NCI-H2227 treated with DMSO at 0.1 percent for 48 hours (cell line): ENCODE measurements around the gene MMRN2.
A peak's percentile ranks its signal among the peaks of the same experiment; 100 is the strongest.
"Not testable (repeated sequence)": the region's sequence is repeated elsewhere in the genome, so short reads cannot be mapped to it uniquely, and the experiment has no call there.

Experiments
- DNase-seq: peaks from one replicate; lab custom pipeline; 2025; lab: John Stamatoyannopoulos, UW

MMRN2 gene, protein sequence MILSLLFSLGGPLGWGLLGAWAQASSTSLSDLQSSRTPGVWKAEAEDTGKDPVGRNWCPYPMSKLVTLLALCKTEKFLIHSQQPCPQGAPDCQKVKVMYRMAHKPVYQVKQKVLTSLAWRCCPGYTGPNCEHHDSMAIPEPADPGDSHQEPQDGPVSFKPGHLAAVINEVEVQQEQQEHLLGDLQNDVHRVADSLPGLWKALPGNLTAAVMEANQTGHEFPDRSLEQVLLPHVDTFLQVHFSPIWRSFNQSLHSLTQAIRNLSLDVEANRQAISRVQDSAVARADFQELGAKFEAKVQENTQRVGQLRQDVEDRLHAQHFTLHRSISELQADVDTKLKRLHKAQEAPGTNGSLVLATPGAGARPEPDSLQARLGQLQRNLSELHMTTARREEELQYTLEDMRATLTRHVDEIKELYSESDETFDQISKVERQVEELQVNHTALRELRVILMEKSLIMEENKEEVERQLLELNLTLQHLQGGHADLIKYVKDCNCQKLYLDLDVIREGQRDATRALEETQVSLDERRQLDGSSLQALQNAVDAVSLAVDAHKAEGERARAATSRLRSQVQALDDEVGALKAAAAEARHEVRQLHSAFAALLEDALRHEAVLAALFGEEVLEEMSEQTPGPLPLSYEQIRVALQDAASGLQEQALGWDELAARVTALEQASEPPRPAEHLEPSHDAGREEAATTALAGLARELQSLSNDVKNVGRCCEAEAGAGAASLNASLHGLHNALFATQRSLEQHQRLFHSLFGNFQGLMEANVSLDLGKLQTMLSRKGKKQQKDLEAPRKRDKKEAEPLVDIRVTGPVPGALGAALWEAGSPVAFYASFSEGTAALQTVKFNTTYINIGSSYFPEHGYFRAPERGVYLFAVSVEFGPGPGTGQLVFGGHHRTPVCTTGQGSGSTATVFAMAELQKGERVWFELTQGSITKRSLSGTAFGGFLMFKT

DNA sequence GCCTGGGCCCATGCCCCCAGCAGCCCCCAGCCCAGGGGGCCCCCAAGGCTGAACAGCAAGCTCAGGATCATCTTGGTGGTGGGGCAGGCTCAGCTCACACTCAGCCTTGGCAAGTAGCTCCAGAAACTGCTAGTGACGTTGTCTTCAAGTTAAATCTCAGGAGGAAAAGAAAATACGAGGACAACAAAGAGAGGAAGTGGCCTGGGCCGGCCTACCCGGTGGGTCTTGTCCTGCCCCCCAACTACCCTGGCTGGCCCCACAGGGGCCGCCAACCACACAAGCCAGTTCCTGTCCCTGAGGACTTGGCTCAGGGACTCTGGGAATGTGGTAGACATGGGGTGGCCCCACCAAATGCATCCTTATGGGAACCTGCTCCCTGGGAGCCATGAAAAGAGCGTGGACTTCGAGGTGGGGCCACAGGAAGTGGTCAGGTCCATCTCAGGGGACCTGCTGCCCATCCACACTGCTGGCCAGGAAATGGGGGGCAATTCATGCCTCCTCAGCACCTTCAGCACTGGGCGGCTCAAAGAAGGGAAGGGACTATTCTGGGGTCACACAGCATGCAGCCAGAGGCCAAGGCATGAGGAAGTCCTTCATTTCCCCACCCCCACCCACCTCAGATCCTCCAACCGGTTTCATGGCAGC, at the start of gene MMRN2:
Gene MMRN2, minus strand, starts transcription at position 145 of the 645 bp plus-strand sequence. Its CDS starts 74 bp downstream, at position 71.
- no peak for DNase-seq

DNA sequence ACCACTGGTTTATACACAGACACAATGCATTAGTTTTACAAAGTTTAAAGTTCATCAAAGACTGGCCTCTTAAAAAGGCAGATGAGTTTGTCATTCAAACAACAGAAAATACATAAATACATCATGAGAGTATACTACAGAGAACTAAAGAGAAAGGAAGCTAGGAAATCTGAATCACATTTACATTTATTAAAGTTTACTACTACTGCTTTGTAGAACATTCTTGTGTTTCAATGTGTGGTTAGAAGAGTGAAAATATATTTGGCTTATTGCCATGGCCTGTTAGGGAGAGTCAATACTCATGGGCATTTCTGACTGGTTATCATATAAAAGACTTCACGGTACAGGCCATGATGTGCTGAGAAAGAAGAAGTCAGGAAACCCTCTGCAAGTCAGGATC, 49.7 kb upstream of the MMRN2 start:
- not testable (repeated sequence) for DNase-seq

DNA sequence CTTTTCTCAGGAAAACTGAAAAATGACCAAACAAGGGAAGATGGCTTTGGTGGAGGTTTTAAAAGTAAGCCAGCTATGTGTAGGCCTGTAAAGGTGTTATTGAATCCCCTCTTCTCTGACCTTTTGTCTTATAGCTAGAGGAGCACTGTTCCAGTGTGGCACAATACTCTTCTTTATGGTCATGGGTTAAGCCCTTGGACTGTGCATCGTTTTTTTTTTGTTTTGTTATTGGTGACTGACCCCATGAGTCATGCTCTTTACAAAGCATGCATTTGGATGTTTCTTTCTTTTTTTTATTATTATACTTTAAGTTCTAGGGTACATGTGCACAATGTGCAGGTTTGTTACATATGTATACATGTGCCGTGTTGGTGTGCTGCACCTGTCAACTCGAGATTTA, 43.1 kb upstream of the MMRN2 start:
- DNase-seq = no peak

DNA sequence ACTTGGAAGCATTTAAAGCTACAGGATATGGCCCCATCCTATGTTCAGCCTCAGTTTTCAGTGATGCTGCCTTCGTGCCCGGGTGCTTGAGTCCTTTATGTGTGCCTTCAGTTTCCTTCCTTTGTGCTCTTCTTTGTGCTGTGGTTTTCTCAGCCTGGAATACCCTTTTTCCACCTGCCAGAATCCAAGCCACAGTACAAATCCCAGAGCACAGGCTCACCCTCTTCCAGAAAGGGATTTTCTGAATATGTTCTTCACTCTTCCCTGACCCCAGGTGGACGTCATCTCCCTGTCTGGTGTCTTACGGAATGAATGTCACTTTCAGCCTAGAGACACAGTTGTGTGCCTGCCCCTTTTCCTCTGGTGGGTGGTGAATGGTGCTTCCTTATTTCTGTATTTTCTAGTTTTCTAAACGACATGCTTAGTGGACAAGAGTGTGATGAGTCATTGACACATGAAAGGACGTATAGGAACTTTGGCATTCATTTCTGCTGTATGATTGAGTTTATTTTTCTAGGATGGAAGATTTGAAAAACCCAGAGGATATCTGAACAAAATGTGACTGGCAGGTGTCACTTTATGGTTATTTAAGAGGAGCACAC, 42.5 kb upstream of the MMRN2 start:
- DNase-seq = not testable (repeated sequence)

DNA sequence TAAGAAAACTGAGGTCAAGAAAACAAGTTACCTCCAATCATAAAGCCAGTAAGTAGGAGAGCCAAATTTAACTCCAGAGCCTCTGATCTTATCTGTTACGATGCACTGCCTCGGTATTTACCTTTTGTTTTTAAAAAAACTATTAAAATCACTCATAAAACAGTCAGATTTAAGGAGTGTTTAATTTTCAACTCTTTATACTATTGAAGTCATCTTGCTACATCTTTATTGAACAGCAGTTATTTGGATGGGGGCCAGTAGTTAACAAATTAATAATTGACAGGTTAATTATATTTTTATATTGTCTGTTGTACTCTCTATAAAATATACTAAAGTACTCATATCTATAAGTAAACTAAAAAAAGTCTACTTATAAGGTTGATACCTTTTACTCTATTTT, 35.5 kb upstream of the MMRN2 start:
- no peak for DNase-seq

DNA sequence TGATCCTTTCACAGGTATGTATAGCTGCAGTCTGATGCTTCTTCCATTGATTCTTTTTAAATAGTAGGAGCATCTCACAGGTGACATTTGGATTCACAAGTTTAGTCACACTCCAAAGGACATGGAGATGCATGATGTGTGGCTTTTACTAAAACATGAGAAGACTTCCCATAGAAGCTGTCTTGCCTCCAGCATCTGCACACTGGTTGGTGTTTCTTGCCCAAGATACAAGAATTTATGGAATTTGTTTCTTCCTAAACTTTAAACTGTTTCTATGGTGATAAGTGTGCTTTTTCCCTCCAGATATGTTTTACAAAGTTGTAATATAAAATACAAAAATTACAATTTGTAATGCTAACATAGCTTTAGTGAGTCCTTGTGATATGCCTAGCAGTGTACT, 35.0 kb upstream of the MMRN2 start:
- no peak for DNase-seq

DNA sequence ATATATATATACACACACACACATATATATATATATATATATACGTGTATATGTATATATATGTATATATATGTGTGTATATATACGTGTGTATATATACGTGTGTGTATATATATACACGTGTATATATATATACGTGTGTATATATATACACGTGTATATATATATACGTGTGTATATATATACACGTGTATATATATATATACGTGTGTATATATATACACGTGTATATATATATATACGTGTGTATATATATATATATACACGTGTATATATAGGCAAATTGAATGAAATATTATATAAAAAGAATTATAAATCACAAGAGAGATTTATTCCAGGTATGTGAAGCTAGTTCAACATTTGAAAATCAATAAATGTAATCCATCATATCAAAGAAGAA, 33.9 kb upstream of the MMRN2 start:
- not testable (repeated sequence) for DNase-seq

DNA sequence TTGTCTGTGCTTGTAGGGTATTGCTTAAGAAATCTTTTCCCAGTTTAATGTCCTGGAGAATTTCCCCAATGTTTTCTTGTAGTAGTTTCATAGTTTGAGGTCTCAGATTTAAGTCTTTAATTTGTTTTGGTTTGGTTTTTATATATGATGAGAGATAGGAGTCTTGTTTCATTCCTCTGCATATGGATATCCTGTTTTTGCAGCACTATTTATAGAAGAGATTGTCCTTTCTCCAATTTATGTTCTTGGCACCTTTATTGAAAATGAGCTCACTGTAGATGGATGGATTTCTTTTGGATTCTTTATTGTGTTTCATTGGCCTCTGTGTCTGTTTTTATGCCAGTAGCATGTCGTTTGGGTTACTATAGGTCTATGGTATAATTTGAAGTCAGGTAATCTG, 31.1 kb upstream of the MMRN2 start:
- no peak for DNase-seq

DNA sequence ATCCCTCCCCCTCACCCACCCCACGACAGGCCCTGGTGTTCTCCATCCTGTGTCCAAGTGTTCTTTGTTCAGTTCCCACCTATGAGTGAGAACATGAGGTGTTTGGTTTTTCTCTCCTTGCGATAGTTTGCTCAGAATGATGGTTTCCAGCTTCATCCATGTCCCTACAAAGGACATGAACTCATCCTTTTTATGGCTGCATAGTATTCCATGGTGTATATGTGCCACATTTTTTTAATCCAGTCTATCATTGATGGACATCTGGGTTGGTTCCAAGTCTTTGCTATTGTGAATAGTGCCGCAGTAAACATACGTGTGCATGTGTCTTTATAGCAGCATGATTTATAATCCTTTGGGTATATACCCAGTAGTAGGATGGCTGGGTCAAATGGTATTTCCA, 27.1 kb upstream of the MMRN2 start:
- DNase-seq = not testable (repeated sequence)

DNA sequence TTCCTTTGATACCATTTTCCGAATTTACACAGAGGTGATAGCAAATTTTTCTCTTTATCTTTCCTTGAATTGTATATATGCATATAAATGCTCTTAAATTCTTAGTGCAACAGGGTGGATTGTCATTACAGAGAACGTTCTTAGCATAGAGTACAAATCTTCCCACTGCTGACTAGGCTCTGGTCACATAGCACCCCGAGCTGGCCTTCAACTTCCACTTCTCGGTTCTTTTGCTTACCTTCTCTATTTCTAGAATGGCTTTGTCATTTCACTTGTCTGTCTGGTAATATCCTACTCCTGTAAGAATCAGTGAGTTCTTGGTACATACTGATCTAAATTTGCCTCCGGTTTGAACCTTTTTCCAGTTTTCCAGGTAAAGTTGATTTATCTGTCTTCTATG, 24.3 kb upstream of the MMRN2 start:
- no peak for DNase-seq

DNA sequence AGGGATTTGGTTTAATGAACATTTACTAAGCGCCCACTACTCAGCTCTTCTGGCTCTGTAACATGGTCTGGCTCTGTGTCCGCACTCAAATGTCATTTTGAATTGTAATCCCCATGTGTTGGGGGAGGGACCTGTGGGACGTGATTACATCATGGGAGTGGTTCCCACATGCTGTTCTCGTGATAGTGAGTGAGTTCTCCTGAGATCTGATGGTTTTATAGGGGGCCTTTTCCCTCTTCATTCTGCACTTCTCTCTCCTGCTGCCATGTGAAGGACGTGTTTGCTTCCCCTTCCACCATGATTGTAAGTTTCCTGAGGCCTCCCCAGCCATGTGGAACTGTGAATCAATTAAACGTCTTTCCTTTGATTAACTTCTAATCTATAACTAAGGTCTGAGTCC, 23.6 kb upstream of the MMRN2 start:
- not testable (repeated sequence) for DNase-seq

DNA sequence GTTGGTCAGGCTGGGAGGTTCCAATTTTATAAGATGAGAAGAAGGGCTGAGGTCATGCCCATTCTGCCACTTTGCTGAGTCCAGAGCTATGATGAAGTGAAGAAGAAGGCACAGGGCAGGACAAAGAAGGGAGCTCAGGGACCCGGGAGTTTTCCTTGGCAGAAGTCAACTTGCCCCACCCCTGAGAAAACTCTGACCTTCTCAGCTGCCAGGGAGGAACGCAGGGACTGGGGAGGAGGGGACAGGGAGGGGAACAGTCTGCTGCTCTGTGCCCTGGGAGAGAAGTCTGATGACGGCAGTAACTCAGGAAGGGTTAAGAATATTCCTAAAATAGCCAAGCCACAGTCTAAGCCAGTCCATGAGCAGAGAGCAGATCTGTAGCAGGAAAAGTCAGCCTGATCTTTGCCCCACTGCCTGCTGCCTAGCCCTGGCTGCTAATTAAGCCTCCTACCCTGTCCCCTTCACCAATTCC, 22.6 kb upstream of the MMRN2 start:
- DNase-seq = no peak

DNA sequence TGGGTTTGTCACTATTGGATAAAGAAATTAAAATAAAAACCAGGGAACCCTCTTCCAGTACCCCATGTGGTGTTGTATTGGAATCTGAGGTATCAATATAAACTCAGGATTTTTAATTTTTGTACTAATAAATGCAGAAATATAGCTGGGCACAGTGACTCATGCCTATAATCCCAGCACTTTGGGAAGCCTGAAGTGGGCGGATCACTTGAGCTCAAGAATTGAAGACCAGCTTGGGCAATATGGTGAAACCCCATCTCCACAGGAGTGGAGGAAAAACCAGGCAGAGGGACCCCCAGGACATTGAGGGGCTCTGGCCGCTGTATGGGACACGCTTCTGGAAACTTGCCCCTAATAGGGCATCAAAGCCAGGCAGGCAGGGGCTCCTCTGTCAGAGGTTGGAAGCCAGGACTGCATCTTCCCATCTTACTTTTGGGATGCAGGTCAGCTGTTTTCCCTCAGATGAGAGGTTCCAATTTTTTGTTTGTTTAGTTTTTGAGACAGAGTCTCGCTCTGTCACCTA, 21.9 kb upstream of the MMRN2 start:
- no peak for DNase-seq

DNA sequence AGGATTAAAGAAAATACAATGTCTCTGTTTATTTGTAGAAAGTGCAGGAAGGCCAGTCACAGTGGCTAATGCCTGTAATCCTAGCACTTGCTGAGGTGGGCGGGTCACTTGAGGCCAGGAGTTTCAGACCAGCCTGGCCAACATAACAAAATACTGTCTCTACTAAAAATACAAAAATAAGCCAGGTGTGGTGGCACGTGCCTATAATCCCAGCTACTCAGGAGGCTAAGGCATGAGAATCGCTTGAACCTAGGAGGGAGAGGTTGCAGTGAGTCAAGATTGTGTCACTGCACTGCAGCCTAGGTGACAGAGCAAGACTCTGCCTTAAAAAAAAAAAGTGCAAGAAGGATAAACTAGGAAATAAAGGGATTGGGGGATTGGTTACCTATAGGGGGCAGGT, 21.0 kb upstream of the MMRN2 start:
- DNase-seq = not testable (repeated sequence)

DNA sequence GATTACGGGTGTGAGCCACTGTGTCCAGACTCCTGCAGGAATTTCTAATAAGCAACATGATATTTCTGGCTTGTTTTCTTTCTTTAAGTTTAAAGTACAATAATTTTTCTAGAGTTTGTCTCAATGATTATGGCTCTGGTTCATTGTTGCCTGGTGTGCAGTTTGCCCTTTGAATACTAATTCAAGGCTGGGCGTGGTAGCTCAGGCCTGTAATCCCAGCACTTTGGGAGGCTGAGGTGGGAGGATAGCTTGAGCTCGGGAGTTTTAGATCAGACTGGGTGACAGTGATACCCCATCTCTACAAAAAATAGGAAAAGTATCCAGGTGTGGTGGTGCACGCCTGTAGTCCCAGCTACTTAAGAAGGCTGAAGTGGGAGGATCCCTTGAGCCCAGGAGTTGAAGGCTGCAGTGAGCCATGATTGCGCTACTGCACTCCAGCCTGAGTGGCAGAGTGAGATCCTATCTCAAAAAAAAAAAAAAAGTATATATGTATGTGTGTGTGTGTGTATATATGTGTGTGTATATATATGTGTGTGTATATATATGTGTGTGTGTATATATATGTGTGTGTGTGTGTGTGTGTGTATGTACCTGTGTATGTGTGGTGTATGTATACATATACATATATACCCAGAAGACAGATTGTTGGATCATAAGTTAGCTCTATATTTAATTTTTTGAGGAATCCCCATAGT, 19.1 kb upstream of the MMRN2 start:
- DNase-seq = no peak

DNA sequence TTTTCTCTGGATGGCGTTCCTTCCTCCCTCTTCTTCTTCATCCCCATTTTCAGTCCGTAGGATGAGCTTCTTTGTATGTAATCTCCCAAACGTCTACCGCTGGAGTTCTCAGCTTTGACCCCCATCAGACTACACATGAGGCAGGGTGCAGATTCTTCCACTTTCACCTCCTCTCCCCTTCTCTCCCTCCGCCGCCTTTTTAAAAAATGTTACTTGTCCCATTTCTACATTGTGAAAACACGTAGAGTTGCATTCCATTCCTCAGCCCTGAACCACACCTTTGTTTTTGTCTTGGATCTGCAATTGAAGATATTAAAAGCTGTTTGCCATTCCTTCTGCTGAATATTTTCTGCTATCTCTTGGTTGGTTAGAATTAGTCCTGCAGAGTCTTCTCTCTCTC, 17.1 kb upstream of the MMRN2 start:
- DNase-seq = no peak

DNA sequence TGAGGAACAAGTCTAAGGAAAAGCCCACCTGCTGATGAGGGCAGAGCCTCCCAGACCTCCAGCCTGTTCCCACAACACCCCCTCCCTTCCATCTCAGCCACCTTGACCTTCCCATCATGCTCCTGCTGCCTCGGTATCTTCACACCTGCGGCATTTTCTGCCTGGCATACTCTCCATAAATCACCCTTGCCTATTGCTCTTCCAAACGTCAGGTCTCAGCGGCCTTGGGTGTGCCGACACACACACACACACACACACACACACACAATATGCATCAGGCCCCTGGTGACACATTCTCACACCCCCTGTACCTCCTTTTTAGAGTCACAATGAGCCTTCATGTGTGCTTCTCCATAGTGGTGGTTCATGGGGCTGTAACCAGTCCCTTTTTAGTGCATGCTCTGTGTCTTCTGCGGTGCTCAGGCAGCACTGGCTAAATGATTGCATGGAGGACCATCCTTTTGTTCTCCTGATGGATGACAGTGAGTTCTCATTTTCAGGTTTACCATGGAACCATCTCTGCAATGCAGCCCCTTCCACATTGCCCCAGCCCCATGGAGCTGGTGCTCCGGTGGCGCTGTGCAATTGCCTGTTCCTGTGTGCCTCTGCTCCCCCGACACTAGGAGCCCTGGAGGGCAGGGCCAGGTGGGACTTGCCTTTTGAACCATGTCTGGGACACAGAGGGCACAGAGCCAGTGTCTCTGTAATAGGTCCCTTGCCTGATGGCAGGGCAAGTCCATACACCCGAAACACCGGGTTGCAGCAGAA, 15.4 kb upstream of the MMRN2 start:
- DNase-seq = no peak

DNA sequence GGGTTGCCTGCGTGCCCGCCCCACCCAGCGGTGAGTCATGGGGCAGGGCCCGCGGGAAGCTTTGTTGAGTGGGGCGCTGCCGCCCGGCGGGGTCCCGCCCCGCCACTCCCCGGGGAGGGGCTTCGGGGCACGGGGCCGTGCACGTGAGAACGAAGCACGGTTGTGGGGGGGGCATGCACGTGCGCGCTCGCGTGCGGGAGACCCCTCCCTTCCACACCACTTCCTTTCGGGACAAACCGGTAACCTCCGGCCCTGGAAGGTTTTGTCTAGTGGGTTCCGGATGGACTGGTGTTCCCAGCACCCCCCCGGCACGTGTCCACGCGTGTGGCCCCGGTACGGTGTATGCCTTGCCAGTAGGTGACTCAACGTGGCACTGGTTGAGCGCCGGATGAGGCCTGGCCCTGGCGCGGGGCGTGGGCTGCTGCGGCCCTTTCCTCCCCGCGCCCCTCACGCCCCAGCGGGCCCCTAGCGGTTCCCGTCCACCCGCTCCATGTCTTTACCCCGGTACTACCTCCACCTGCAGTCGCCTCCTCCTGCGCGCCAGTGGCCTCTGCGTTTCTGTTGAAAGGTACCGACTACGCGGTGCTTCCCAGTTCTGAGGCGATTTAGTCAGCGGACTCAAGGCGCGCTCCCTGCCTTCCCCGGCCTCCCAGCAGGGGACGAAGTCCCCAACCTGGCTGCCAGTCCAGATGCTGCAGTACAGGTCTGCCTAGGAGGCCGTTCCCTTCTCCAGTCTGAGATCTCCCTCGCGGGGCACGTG, 14.0 kb upstream of the MMRN2 start:
- peak; percentile 53 for DNase-seq

DNA sequence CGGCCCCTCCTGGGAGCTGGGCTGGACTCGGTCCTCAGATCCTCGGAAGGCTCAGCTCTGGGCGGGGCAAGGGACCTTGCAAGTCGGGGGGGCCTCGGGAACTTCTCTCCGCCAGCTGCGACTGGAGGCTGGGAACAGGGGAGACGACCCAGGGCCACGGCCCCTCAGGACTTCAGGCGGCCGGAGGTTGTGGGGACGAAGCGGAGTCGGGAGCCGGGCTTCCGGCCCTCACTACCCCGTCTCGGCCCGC, 13.5 kb upstream of the MMRN2 start:
- DNase-seq = no peak
